HepG2 (cell line): ENCODE data around the gene MAN1A2. TPM values are rescaled to one million over a fixed set of nuclear protein-coding genes. Genes with fewer than 3 reads are reported as not detected.

ENCODE experiments used
- CEBPB ChIP-seq: IDR thresholded peaks from 2 replicates; pipeline ENCODE4 v1.6.1; 2011; ENCODE audit warnings: low read depth, low read length, improper control_type of control experiment, borderline replicate concordance
- CHD2 ChIP-seq: IDR thresholded peaks from 2 replicates; pipeline ENCODE4 v1.6.1; 2011; ENCODE audit warnings: low read depth, low read length, improper control_type of control experiment
- EHMT2 ChIP-seq: fragments of 200-600 bp; sonication (generic); IDR thresholded peaks from 2 replicates; pipeline ENCODE4 v1.7.0; 2017; ENCODE audit warnings: antibody characterized with exemption, low read depth, low read length, borderline replicate concordance
- HCFC1 ChIP-seq: fragments of 150-350 bp; IDR thresholded peaks from 2 replicates; pipeline ENCODE4 v1.6.1; 2014; ENCODE audit warnings: low read depth, low read length
- HNRNPK ChIP-seq: fragments of 200-400 bp; formaldehyde crosslinking; IDR thresholded peaks from 2 replicates; pipeline ENCODE4 v1.6.1; 2018; ENCODE audit warnings: low read length, low read depth, moderate library complexity, mild to moderate bottlenecking; ENCODE audit not compliant: poor library complexity, severe bottlenecking
- MIER3 ChIP-seq: IDR thresholded peaks from 2 replicates; pipeline ENCODE4 v1.6.1; 2016; ENCODE audit warnings: missing compliant biosample characterization, borderline replicate concordance
- NFKB2 ChIP-seq: sonication (generic); formaldehyde crosslinking; IDR thresholded peaks from 2 replicates; pipeline ENCODE4 v1.4.0; 2020; ENCODE audit warnings: missing genetic modification reagents, borderline replicate concordance
- SALL1 ChIP-seq: sonication (generic); formaldehyde crosslinking; IDR thresholded peaks from 2 replicates; pipeline ENCODE4 v1.8.0; 2022; ENCODE audit warnings: mild to moderate bottlenecking, missing genetic modification reagents
- TBL1XR1 ChIP-seq: fragments of 150-350 bp; IDR thresholded peaks from 2 replicates; pipeline ENCODE4 v1.6.1; 2014; ENCODE audit warnings: borderline replicate concordance, low read length; ENCODE audit not compliant: partially characterized antibody
- TEAD3 ChIP-seq: optimal IDR thresholded peaks from 2 replicates; pipeline ENCODE3; 2016; ENCODE audit warnings: borderline replicate concordance
- ZFYVE20 ChIP-seq: sonication (generic); formaldehyde crosslinking; IDR thresholded peaks from 2 replicates; pipeline ENCODE4 v1.8.0; 2023; ENCODE audit warnings: low read depth, mild to moderate bottlenecking, moderate library complexity, missing genetic modification reagents, borderline replicate concordance
- ZNF251 ChIP-seq: sonication (generic); formaldehyde crosslinking; IDR thresholded peaks from 2 replicates; pipeline ENCODE4 v1.9.0; 2021; ENCODE audit warnings: mild to moderate bottlenecking, missing genetic modification reagents
- ZNF263 ChIP-seq: sonication (generic); formaldehyde crosslinking; IDR thresholded peaks from 2 replicates; pipeline ENCODE4 v1.4.0; 2020; ENCODE audit warnings: missing genetic modification reagents
- ZNF451 ChIP-seq: sonication (generic); formaldehyde crosslinking; IDR thresholded peaks from 2 replicates; pipeline ENCODE4 v1.5.0; 2020; ENCODE audit warnings: mild to moderate bottlenecking, missing genetic modification reagents
- ZNF598 ChIP-seq: sonication (generic); formaldehyde crosslinking; IDR thresholded peaks from 2 replicates; pipeline ENCODE4 v1.5.1; 2020; ENCODE audit warnings: mild to moderate bottlenecking, missing genetic modification reagents, borderline replicate concordance
- ZNF781 ChIP-seq: sonication (generic); formaldehyde crosslinking; IDR thresholded peaks from 2 replicates; pipeline ENCODE4 v1.5.1; 2020; ENCODE audit warnings: borderline replicate concordance, mild to moderate bottlenecking, missing genetic modification reagents; ENCODE audit errors: not compliant biosample characterization
- polyA plus RNA-seq, 8 experiments: library from polyadenylated mRNA; depleted of rRNA in 3 of 8; stranded (reverse) in 7 of 8; unstranded in 1 of 8; fragments of >200 nt; fragmentation: Illumina TruSeq in 4 of 8; extraction: Trizol in 4 of 8; gene quantifications; 2 replicates each; pipeline versions ENCODE4 v1.2.1 to v1.2.3, GENCODE V29; 2011 to 2016; ENCODE audit warnings: low read depth in 4 of 8, missing spikeins in 1 of 8, mixed read lengths in 1 of 8; ENCODE audit not compliant: insufficient read depth in 1 of 8
- total RNA-seq, 5 experiments: library from RNA; depleted of rRNA; stranded (reverse); fragments of >200 nt; fragmentation: Illumina TruSeq; extraction: Trizol; gene quantifications; 2 replicates each; pipeline ENCODE4 v1.2.3, GENCODE V29; 2016; ENCODE audit warnings: low read depth in 1 of 5
- TF ChIP-seq, protein P1 (sequence below): sonication (generic); formaldehyde crosslinking; IDR thresholded peaks from 2 replicates; pipeline ENCODE4 v1.5.0; 2020; ENCODE audit warnings: mild to moderate bottlenecking, missing genetic modification reagents
- TF ChIP-seq, protein P2 (sequence below): sonication (generic); formaldehyde crosslinking; IDR thresholded peaks from 2 replicates; pipeline ENCODE4 v1.4.0; 2020; ENCODE audit warnings: missing genetic modification reagents
- TF ChIP-seq, protein P3 (sequence below): sonication (generic); formaldehyde crosslinking; IDR thresholded peaks from 2 replicates; pipeline ENCODE4 v1.4.0; 2020; ENCODE audit warnings: missing genetic modification reagents
- TF ChIP-seq, protein P4 (sequence below): sonication (generic); formaldehyde crosslinking; IDR thresholded peaks from 2 replicates; pipeline ENCODE4 v1.4.0; 2020; ENCODE audit warnings: mild to moderate bottlenecking, missing genetic modification reagents
- TF ChIP-seq, protein P5 (sequence below): sonication (generic); formaldehyde crosslinking; IDR thresholded peaks from 2 replicates; pipeline ENCODE4 v1.5.0; 2020; ENCODE audit warnings: missing genetic modification reagents

The MAN1A2 gene
- total and polyA plus RNA-seq, 2 of the 13 experiments (the other 11 are each of a cell fraction or from before 2014, with no cell fraction given): 8.0 to 19.9 TPM

DNA sequence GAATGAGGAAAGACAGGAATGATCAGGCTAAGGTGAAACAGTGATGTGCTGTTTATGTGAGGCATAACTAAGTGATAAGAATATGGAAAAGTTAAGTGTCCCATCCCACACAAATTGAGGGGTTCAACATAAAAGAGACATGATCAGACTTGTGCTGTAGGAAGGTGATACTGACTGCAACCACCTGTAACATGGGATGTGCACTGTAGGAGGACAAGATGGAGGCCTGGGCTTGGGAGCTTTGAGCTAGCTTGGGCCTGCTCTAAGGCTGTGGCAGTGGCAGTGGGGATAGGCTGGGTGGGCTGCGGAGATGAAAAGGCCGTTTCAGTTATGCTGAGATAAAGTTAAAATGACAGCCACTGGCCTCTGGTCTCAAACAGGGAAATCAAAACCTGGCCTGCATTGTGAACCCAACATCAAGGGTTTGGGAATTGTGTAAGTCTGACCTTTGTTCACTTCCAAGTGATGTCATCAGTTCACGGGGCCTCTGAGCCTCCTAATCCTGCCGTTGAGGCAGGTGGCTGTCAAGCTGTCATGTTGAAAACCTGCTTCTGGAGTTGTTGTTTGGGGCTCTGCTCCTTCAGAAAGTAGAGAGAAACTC lies 177.4 kb downstream of the MAN1A2 start (continued):
- TF ChIP-seq, protein P1, sequence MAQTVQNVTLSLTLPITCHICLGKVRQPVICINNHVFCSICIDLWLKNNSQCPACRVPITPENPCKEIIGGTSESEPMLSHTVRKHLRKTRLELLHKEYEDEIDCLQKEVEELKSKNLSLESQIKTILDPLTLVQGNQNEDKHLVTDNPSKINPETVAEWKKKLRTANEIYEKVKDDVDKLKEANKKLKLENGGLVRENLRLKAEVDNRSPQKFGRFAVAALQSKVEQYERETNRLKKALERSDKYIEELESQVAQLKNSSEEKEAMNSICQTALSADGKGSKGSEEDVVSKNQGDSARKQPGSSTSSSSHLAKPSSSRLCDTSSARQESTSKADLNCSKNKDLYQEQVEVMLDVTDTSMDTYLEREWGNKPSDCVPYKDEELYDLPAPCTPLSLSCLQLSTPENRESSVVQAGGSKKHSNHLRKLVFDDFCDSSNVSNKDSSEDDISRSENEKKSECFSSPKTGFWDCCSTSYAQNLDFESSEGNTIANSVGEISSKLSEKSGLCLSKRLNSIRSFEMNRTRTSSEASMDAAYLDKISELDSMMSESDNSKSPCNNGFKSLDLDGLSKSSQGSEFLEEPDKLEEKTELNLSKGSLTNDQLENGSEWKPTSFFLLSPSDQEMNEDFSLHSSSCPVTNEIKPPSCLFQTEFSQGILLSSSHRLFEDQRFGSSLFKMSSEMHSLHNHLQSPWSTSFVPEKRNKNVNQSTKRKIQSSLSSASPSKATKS (CRISPR knock-in tag): no peak
- TF ChIP-seq ZNF781 (no peak), TEAD3 (CRISPR knock-in tag) (no peak), ZFYVE20 (CRISPR knock-in tag) (no peak), HCFC1 (no peak), HNRNPK (no peak), EHMT2 (no peak; the same call in 1 of the 2 replicates), SALL1 (CRISPR knock-in tag) (peak; percentile 58), TBL1XR1 (no peak), MIER3 (CRISPR knock-in tag) (no peak), ZNF251 (CRISPR knock-in tag) (no peak), CEBPB (peak; percentile 90), ZNF451 (no peak), NFKB2 (no peak), ZNF598 (CRISPR knock-in tag) (no peak), ZNF263 (CRISPR knock-in tag) (no peak), CHD2 (no peak)
- TF ChIP-seq, protein P2, sequence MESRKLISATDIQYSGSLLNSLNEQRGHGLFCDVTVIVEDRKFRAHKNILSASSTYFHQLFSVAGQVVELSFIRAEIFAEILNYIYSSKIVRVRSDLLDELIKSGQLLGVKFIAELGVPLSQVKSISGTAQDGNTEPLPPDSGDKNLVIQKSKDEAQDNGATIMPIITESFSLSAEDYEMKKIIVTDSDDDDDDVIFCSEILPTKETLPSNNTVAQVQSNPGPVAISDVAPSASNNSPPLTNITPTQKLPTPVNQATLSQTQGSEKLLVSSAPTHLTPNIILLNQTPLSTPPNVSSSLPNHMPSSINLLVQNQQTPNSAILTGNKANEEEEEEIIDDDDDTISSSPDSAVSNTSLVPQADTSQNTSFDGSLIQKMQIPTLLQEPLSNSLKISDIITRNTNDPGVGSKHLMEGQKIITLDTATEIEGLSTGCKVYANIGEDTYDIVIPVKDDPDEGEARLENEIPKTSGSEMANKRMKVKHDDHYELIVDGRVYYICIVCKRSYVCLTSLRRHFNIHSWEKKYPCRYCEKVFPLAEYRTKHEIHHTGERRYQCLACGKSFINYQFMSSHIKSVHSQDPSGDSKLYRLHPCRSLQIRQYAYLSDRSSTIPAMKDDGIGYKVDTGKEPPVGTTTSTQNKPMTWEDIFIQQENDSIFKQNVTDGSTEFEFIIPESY (CRISPR knock-in tag): no peak
- TF ChIP-seq, protein P3, sequence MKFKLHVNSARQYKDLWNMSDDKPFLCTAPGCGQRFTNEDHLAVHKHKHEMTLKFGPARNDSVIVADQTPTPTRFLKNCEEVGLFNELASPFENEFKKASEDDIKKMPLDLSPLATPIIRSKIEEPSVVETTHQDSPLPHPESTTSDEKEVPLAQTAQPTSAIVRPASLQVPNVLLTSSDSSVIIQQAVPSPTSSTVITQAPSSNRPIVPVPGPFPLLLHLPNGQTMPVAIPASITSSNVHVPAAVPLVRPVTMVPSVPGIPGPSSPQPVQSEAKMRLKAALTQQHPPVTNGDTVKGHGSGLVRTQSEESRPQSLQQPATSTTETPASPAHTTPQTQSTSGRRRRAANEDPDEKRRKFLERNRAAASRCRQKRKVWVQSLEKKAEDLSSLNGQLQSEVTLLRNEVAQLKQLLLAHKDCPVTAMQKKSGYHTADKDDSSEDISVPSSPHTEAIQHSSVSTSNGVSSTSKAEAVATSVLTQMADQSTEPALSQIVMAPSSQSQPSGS (CRISPR knock-in tag): peak; percentile 97
- TF ChIP-seq, protein P4, sequence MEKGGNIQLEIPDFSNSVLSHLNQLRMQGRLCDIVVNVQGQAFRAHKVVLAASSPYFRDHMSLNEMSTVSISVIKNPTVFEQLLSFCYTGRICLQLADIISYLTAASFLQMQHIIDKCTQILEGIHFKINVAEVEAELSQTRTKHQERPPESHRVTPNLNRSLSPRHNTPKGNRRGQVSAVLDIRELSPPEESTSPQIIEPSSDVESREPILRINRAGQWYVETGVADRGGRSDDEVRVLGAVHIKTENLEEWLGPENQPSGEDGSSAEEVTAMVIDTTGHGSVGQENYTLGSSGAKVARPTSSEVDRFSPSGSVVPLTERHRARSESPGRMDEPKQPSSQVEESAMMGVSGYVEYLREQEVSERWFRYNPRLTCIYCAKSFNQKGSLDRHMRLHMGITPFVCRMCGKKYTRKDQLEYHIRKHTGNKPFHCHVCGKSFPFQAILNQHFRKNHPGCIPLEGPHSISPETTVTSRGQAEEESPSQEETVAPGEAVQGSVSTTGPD: no peak
- TF ChIP-seq, protein P5, sequence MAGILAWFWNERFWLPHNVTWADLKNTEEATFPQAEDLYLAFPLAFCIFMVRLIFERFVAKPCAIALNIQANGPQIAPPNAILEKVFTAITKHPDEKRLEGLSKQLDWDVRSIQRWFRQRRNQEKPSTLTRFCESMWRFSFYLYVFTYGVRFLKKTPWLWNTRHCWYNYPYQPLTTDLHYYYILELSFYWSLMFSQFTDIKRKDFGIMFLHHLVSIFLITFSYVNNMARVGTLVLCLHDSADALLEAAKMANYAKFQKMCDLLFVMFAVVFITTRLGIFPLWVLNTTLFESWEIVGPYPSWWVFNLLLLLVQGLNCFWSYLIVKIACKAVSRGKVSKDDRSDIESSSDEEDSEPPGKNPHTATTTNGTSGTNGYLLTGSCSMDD: no peak
